ENCODE data around the gene DNAJB9.

The DNAJB9 gene

GRCh38 chr7:108611268-108611667 is 41.6 kb downstream of the DNAJB9 start:
- DNase-seq = no peak

GRCh38 chr7:108613147-108613948 is 43.7 kb downstream of the DNAJB9 start:
- DNase-seq = peak; percentile 84

- no peak for DNase-seq
Observed at GRCh38 chr7:108613949-108614381, 44.3 kb downstream of the DNAJB9 start.

DNA sequence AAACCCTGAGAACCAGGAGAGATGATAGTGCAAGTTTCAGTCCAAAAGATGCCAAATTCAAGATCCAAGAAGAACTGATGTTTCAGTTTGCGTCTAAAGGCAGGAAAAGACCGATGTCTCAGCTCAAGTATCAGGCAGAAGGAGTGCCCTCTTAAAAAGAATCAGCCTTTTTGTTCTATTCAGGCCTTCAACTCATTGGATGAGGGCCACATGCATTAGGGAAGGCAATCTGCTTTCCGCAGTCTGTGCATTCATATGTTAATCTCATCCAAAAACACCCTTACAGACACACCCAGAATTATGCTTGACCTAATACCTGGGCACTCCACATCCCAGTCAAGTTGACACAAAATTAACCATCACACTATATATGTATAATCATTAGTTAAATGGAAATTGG is 45.2 kb downstream of the DNAJB9 start:
- DNase-seq = no peak

GRCh38 chr7:108618056-108618455 is 48.4 kb downstream of the DNAJB9 start:
- DNase-seq = no peak

GRCh38 chr7:108623220-108623619 is 53.5 kb downstream of the DNAJB9 start:
- DNase-seq = no peak

Measured in NCI-H1694 treated with DMSO at 0.1 percent for 48 hours (cell line).